ENCODE measurements around the gene IPO9.

DNA sequence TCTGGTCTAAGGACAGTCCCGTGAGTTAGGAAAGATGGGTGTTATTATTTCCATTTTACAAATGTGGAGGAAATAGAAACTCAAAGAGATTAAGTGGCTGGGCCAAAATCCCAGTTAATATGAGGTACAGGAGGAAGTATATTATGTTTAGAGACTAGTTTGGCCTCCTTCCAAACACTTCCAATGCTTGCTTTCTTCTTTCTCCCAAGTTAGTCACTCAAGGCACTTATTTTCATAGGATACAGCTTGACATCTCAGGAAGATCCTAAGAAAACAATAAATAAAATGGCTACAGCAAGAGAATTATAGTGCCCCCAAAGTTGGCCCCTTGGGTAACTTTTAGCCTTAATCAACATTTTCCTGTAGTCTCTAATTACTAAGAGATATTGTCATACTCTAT lies 47.5 kb upstream of the IPO9 start:
- TF ChIP-seq, protein P1, sequence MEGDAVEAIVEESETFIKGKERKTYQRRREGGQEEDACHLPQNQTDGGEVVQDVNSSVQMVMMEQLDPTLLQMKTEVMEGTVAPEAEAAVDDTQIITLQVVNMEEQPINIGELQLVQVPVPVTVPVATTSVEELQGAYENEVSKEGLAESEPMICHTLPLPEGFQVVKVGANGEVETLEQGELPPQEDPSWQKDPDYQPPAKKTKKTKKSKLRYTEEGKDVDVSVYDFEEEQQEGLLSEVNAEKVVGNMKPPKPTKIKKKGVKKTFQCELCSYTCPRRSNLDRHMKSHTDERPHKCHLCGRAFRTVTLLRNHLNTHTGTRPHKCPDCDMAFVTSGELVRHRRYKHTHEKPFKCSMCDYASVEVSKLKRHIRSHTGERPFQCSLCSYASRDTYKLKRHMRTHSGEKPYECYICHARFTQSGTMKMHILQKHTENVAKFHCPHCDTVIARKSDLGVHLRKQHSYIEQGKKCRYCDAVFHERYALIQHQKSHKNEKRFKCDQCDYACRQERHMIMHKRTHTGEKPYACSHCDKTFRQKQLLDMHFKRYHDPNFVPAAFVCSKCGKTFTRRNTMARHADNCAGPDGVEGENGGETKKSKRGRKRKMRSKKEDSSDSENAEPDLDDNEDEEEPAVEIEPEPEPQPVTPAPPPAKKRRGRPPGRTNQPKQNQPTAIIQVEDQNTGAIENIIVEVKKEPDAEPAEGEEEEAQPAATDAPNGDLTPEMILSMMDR (IDR thresholded peaks at IDR 0.05; ENCODE audit: borderline replicate concordance, extremely low read depth, low read length, poor library complexity, severe bottlenecking) = no peak
- TF ChIP-seq EZH2 (IDR thresholded peaks at IDR 0.05; ENCODE audit: borderline replicate concordance, low read depth, low read length, severe bottlenecking) = no peak

Measured in DND-41 (cell line).